NCI-H82 (cell line): ENCODE measurements around the gene AK9.
"Not testable (repeated sequence)": the region's sequence is repeated elsewhere in the genome, so short reads cannot be mapped to it uniquely, and the experiment has no call there.

Experiments
- DNase-seq: peaks from one replicate; lab custom pipeline; 2025; lab: John Stamatoyannopoulos, UW

The AK9 gene

DNA sequence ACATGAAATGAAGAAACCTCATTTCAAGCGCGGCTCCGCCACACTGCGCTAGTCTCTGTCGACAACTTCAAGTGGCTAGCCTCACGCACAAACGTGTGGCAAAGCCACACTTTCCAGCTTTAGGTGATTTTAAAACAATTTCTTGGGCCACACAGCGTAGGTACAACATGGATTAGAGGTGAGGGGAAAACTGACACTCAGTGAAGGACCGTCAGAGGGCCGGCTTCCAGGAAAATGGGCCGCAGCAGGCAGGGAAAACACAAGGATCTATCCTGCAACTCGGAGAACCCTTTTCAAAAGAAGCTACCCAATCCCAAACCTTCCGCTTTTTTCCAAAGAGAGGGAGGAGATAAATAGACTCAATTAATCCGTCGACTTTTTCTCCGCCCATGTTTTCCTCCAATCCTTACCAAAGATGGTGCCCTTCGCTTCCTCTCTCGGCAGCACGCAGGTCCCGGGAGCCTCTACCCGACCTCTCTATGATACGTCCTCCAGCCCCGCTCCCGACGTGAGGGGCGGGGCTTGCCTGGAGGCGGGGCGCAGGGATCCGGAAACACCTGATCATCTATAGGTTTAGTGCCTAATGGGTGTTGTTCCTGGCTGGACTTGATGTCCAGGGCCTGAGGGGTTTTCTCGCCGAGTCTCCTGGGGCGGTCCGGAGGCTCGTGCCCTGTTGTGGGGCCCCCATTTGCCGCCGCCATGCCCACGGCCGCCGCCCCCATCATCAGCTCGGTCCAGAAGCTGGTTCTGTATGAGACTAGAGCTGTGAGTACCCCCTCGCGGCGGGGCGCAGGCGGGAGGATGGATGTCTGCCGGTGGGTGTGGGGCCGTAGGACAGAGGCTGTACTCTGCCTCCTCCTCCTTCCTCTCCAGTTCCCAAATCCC, at the start of gene AK9, which contains the start of gene FIG4:
TSS of gene AK9 (minus strand) at position 466 of the 885 bp plus-strand sequence. CDS start 15,457 bp downstream, outside the sequence.
TSS of gene FIG4 (plus strand) at position 560 of the 885 bp plus-strand sequence. CDS start at position 700, 140 bp downstream.
- DNase-seq: peak; percentile 98

- DNase-seq: peak; percentile 25
These were observed 49.8 kb upstream of the AK9 start for GRCh38 chr6:109740787-109741186.

- DNase-seq: peak; percentile 40
These were observed 48.7 kb upstream of the AK9 start for GRCh38 chr6:109739686-109740085.

- DNase-seq: no peak
These were observed 47.7 kb upstream of the AK9 start for GRCh38 chr6:109738667-109739066.

- DNase-seq: no peak
These were observed 47.3 kb upstream of the AK9 start for GRCh38 chr6:109738255-109738654.

GRCh38 chr6:109736273-109737025, 45.4 kb upstream of the AK9 start:
- no peak for DNase-seq

GRCh38 chr6:109725250-109725649, 34.2 kb upstream of the AK9 start:
- DNase-seq: not testable (repeated sequence)

GRCh38 chr6:109722564-109723254, 31.7 kb upstream of the AK9 start:
- no peak for DNase-seq

DNA sequence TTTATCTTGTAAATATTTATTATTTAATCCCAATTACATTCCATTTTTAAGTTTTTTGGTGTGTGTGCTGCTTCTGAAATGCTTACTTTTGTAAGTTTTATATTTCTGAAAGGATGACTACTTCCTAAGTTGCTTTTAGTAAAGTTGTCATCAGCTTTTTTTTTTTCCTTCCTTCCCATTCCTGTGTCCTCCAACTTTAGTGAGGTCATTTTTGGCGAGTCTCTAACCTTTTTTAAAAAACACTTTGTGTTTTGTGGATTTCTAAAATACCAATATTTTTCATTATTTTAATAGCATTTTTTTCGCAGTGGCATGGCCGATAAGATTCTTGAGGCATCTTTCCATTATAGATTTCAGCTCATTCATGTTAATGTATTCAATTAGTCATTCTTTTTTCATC, 31.0 kb upstream of the AK9 start:
- no peak for DNase-seq

GRCh38 chr6:109720311-109720710, 29.3 kb upstream of the AK9 start:
- DNase-seq: no peak

DNA sequence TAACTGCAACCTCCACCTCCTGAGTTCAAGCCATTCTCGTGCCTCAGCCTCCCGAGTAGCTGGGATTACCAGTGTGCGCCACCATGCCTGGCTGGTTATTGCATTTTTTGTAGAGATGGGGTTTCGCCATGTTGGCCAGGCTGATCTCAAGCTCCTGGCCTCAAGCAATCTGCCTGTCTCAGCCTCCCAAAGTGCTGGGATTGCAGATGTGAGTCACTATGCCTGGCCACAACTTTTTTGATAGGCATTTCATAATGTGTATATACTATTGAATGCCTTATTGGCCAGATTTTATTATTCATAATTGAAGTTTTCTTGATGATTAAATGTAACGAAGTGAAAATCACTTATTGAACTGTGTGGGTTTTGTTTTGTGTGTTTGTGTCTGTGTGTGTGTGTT, 28.0 kb upstream of the AK9 start:
- DNase-seq: no peak

- DNase-seq: peak; percentile 55
These were observed 27.0 kb upstream of the AK9 start for GRCh38 chr6:109717971-109718370.

- DNase-seq: no peak
These were observed 24.6 kb upstream of the AK9 start for GRCh38 chr6:109715616-109716015.

DNA sequence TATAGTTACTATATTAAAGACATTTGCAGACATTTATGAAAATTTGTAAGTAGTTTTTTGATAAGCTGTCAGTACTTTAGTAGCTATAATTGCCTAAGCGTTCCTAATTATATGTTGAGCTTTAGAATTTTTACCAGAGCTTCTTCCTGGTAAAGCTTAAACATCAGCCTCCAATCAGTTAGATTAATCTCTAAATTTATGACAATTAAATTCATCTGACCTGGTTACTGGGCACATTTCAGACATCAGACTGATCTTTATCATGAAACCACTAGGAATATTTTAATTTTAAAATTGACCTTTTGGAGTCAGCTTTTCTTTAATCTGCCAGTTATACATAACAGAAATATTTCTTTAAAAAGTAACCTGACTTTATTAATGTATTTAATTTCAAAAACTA, 23.6 kb upstream of the AK9 start:
- no peak for DNase-seq

DNA sequence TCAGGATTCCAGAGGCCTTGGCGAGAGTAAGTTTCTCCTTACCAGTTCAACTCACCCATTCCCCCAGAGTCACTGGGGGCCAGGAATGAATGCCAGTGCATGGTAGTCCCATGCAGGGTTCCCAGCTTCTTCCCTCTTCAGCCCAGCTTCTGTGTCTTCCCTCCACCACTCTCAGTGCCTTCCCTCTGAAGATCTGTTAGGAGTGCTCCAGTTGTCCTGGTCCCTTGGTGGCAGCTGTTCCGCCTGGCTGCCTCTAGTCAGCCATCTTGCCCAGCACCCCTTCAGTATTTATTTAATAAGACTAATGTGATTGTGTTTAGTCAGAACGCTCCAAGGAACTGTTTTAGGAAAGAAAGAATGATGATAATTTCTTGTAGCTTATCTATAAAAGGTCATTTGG, 23.2 kb upstream of the AK9 start:
- DNase-seq: peak; percentile 66

GRCh38 chr6:109713097-109713496, 22.1 kb upstream of the AK9 start:
- DNase-seq: no peak

DNA sequence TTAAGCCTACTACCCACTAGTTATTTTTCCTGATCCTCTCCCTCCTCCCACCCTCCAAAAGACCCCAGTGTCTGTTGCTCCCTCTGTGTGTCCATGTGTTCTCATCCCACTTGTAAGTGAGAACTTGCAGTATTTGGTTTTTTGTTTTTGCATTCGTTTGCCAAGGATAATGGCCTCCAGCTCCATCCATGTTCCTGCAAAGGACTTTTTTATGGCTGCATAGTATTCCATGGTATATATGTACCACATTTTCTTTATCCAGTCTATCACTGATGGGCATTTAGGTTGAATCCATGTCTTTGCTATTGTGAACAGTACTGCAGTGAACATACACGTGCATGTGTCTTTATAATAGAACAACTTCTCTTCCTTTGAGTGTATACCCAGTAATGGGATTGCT, 17.1 kb upstream of the AK9 start:
- DNase-seq: not testable (repeated sequence)

- DNase-seq: no peak
These were observed 15.5 kb upstream of the AK9 start for GRCh38 chr6:109706513-109706912.

- peak; percentile 94 for DNase-seq
These were observed 14.3 kb upstream of the AK9 start for GRCh38 chr6:109705258-109705657.

GRCh38 chr6:109702791-109703190, 11.8 kb upstream of the AK9 start:
- DNase-seq: no peak

DNA sequence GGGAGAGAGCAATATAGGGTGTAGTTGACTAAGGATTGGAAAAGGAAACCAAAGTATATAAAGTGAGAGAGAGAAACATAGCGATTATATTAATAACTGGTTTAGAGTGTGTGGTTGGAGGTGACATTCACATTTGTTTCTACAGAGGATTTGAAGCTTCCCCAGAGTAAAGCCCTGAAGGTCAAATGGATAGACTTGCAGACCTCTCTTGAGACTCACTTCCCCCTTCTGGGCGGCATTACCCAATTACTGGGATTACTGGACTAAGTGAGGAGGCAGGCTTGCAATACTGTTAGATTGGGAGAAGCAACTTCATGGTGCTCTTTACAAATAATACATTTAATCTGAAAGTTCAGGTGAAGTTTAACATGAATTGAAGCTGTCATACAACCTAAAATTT, 10.8 kb upstream of the AK9 start:
- peak; percentile 92 for DNase-seq

DNA sequence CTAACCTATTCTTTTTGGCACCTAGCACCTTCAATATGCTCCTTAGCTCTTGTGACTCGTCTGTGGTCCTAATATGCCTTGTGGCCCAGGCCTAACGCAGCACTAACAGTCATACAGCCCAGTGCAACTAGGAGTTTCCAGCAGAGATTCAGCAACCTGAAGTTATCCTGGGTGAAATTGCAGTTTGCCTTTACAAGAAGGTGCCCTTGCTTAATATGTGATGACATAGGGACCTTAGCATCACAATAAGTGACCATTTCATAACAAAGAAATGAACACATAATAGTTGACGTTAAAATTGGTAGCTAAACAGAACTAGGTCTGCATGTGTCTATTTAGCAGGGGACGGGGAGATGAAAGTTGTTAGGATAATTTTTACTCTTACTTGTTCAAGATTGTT, 10.2 kb upstream of the AK9 start:
- no peak for DNase-seq
